Measurements from ENCODE around the gene PCNT. TPM values are rescaled to one million over a fixed set of nuclear protein-coding genes. Genes with fewer than 3 reads are reported as not detected.

PCNT gene
- total and polyA plus RNA-seq, 2 of the 8 experiments (the other 6 are each of a cell fraction or from before 2014, with no cell fraction given), result 9.9 to 45.1 TPM

GRCh38 chr21:46375560-46376230 is 51.7 kb downstream of the PCNT start:
- Histone ChIP-seq H4K8ac (ENCODE audit: extremely low read depth, insufficient read depth, low read length) (no peak overlapping the region), H2BK12ac (ENCODE audit: low read depth, low read length) (no peak overlapping the region), H3K56ac (replicated peaks; ENCODE audit: insufficient read length, low read depth, low read length) (no peak overlapping the region), H3K4ac (replicated peaks; ENCODE audit: insufficient read length, low read depth, low read length) (no peak overlapping the region), H3K36me3 (ENCODE audit: control insufficient read depth in 2 of 4, insufficient read depth in 4 of 4, low read length in 3 of 4) (peaks cover 0 to 9% (median 5%) of the 10 kb centered on the region in 4 experiments; a peak in 5 of 8 replicates), H2BK120ac (replicated peaks; ENCODE audit: low read depth, low read length) (no peak overlapping the region), H2AFZ (ENCODE audit: low read length) (no peak overlapping the region), H3K27me3 (replicated peaks in 1 of 4; ENCODE audit: control insufficient read depth in 3 of 4, extremely low read depth in 1 of 4, insufficient read depth in 3 of 4, low read length in 3 of 4) (no peaks in the 10 kb centered on the region), H3K4me1 (replicated peaks in 1 of 4; ENCODE audit: control insufficient read depth in 3 of 4, insufficient read depth in 4 of 4, low read length in 3 of 4) (no peaks in the 10 kb centered on the region; a peak in 2 of 7 replicates), H2BK5ac (ENCODE audit: low read depth, low read length) (0 out of 2 replicates have a peak overlapping the region, but pooled peaks have one; percentile 71), H4K20me1 (replicated peaks in 1 of 2; ENCODE audit: control insufficient read depth in 1 of 2, insufficient read depth in 2 of 2, low read length in 2 of 2) (peaks cover 5 to 13% of the 10 kb centered on the region in 2 experiments), H2BK20ac (ENCODE audit: low read length) (no peak overlapping the region), H3K27ac (ENCODE audit: low read depth, low read length) (no peak overlapping the region), H3K79me1 (ENCODE audit: low read depth, low read length) (peaks cover 26% of the 10 kb centered on the region), H3K9ac (replicated peaks in 1 of 4; ENCODE audit: extremely low read depth in 1 of 4, low read depth in 3 of 4, low read length in 3 of 4) (no peak overlapping the region), H3K23me2 (ENCODE audit: low read depth, low read length) (peaks cover 3% of the 10 kb centered on the region), H3K23ac (ENCODE audit: insufficient read length) (no peak overlapping the region), H3K4me2 (ENCODE audit: insufficient read depth in 1 of 2, low read depth in 2 of 2, low read length in 2 of 2) (no peak overlapping the region), H2BK15ac (ENCODE audit: low read length) (no peak overlapping the region), H2AK5ac (ENCODE audit: low read depth, low read length) (no peak overlapping the region), H3K79me2 (ENCODE audit: control insufficient read depth in 1 of 2, insufficient read depth in 2 of 2, low read length in 2 of 2) (peaks cover 0 to 69% of the 10 kb centered on the region in 2 experiments; a peak in 2 of 4 replicates), H3K4me3 (ENCODE audit: extremely low read depth in 1 of 4, insufficient read depth in 2 of 4, low read depth in 3 of 4, low read length in 4 of 4) (no peak overlapping the region), H3K18ac (ENCODE audit: extremely low read depth, low read length) (no peak overlapping the region), H4K5ac (ENCODE audit: insufficient read length, low read depth, low read length) (no peak overlapping the region), H3K14ac (ENCODE audit: insufficient read length) (no peak overlapping the region), H4K91ac (replicated peaks; ENCODE audit: insufficient read length, low read length) (no peak overlapping the region), H3K9me3 (ENCODE audit: insufficient read depth in 2 of 2, low read depth in 1 of 2, low read length in 1 of 2) (peaks cover 0 to 3% of the 10 kb centered on the region in 2 experiments; a peak in 1 of 4 replicates)
- no peak for TF ChIP-seq CTCF (IDR thresholded peaks at IDR 0.05; ENCODE audit: control extremely low read depth in 1 of 3, insufficient read depth in 1 of 3, low read depth in 1 of 3, low read length in 3 of 3)
- ChIA-PET POLR2A (ENCODE audit: partially characterized antibody) (interaction anchor here (0.6 to 1.2 kb wide), 2 partner anchors 78 to 87 kb away, joined by 3 to 4 read pairs; no protein-coding TSS in a partner anchor), CTCF (ENCODE audit: partially characterized antibody) (interaction anchor here (0.8 to 1.0 kb wide), 2 partner anchors 146 to 232 kb away, joined by 3 read pairs; no protein-coding TSS in a partner anchor)
- WGBS, 2 experiments (ENCODE audit: extremely low coverage in 1 of 2, insufficient coverage in 1 of 2, insufficient read length in 1 of 2, insufficient replicate concordance in 2 of 2, low coverage in 1 of 2, low lambda C conversion rate in 2 of 2, missing lambda C conversion rate in 1 of 2), result 92% methylated on average over 32 of the region's 32 CpGs; no CpG with 5 or more reads in 1 of the 2 experiments
- DNase-seq (ENCODE audit: low read depth in 1 of 2, low spot score in 2 of 2), result no peak
- no peak for FAIRE-seq
